ENCODE data around the gene TBC1D16. TPM values are rescaled to one million over a fixed set of nuclear protein-coding genes. Genes with fewer than 3 reads are reported as not detected.

Gene TBC1D16
- total and polyA plus RNA-seq, 10 of the 15 experiments (the other 5 are each of a cell fraction or from before 2014, with no cell fraction given) = 0.01 to 0.13 (median 0.06) TPM; not detected in 3

- no peak for TF ChIP-seq CEBPZ (IDR thresholded peaks at IDR 0.05; ENCODE audit: low read depth, low read length)
- TF ChIP-seq, protein P1, sequence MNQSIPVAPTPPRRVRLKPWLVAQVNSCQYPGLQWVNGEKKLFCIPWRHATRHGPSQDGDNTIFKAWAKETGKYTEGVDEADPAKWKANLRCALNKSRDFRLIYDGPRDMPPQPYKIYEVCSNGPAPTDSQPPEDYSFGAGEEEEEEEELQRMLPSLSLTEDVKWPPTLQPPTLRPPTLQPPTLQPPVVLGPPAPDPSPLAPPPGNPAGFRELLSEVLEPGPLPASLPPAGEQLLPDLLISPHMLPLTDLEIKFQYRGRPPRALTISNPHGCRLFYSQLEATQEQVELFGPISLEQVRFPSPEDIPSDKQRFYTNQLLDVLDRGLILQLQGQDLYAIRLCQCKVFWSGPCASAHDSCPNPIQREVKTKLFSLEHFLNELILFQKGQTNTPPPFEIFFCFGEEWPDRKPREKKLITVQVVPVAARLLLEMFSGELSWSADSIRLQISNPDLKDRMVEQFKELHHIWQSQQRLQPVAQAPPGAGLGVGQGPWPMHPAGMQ (IDR thresholded peaks at IDR 0.05; ENCODE audit: borderline replicate concordance) = no peak
Measured at GRCh38 chr17:79981090-79981489, 54.6 kb downstream of the TBC1D16 start (continued).

- ChIA-PET SMC1A (ENCODE audit: uncharacterized antibody, unreplicated experiment) (no interaction called here), CTCF (no interaction called here), POLR2A (no interaction called here), RAD21 (ENCODE audit: unreplicated experiment) (no interaction called here)
- ATAC-seq = no peak
- H3K9ac ChIP-seq (ENCODE audit: control insufficient read depth, insufficient read depth, low read length) = no peak overlapping the region
- H3K4me2 ChIP-seq (ENCODE audit: control insufficient read depth, insufficient read depth) = no peak overlapping the region
- peaks cover 1 to 6% of the 10 kb centered on the region in 2 experiments; a peak in 2 of 4 replicates for H3K27me3 ChIP-seq (replicated peaks in 1 of 2; ENCODE audit: control insufficient read depth in 2 of 2, insufficient read depth in 2 of 2, low read length in 1 of 2)
- BruUV-seq (replicated peaks) = no TSS peak
- H3K4me1 ChIP-seq (ENCODE audit: control insufficient read depth, insufficient read depth, low read length) = no peaks in the 10 kb centered on the region
- WGBS (ENCODE audit: insufficient coverage, insufficient replicate concordance, low lambda C conversion rate, missing lambda C conversion rate) = 48% methylated on average over 23 of the region's 23 CpGs
- DNase-seq (ENCODE audit: low read depth, low spot score) = no peak
- H3K27ac ChIP-seq (ENCODE audit: control insufficient read depth, insufficient read depth) = no peak overlapping the region
- in situ Hi-C loops (cut with MboI) = no loop called here
- FAIRE-seq = no peak
- intact Hi-C loops (cut with micrococcal nuclease; ENCODE audit: unreplicated experiment) = no loop called here
- no peak overlapping the region for H3K4me3 ChIP-seq
- H3K36me3 ChIP-seq (ENCODE audit: control insufficient read depth in 2 of 2, insufficient read depth in 2 of 2, low read length in 1 of 2) = no peaks in the 10 kb centered on the region
- H3K79me2 ChIP-seq (ENCODE audit: control insufficient read depth, insufficient read depth, low read length) = no peaks in the 10 kb centered on the region
- H4K20me1 ChIP-seq (ENCODE audit: control insufficient read depth, insufficient read depth) = no peaks in the 10 kb centered on the region
- H3K9me3 ChIP-seq (replicated peaks; ENCODE audit: control insufficient read depth, insufficient read depth, low read length) = no peaks in the 10 kb centered on the region
- no peak overlapping the region for H2AFZ ChIP-seq (ENCODE audit: control insufficient read depth, low read depth, low read length)
- TF ChIP-seq, protein P2, sequence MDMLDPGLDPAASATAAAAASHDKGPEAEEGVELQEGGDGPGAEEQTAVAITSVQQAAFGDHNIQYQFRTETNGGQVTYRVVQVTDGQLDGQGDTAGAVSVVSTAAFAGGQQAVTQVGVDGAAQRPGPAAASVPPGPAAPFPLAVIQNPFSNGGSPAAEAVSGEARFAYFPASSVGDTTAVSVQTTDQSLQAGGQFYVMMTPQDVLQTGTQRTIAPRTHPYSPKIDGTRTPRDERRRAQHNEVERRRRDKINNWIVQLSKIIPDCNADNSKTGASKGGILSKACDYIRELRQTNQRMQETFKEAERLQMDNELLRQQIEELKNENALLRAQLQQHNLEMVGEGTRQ (IDR thresholded peaks at IDR 0.05; ENCODE audit: borderline replicate concordance, low read depth, low read length) = no peak
- no peak for TF ChIP-seq HDAC2 (IDR thresholded peaks at IDR 0.05)
- TF ChIP-seq, protein P3, sequence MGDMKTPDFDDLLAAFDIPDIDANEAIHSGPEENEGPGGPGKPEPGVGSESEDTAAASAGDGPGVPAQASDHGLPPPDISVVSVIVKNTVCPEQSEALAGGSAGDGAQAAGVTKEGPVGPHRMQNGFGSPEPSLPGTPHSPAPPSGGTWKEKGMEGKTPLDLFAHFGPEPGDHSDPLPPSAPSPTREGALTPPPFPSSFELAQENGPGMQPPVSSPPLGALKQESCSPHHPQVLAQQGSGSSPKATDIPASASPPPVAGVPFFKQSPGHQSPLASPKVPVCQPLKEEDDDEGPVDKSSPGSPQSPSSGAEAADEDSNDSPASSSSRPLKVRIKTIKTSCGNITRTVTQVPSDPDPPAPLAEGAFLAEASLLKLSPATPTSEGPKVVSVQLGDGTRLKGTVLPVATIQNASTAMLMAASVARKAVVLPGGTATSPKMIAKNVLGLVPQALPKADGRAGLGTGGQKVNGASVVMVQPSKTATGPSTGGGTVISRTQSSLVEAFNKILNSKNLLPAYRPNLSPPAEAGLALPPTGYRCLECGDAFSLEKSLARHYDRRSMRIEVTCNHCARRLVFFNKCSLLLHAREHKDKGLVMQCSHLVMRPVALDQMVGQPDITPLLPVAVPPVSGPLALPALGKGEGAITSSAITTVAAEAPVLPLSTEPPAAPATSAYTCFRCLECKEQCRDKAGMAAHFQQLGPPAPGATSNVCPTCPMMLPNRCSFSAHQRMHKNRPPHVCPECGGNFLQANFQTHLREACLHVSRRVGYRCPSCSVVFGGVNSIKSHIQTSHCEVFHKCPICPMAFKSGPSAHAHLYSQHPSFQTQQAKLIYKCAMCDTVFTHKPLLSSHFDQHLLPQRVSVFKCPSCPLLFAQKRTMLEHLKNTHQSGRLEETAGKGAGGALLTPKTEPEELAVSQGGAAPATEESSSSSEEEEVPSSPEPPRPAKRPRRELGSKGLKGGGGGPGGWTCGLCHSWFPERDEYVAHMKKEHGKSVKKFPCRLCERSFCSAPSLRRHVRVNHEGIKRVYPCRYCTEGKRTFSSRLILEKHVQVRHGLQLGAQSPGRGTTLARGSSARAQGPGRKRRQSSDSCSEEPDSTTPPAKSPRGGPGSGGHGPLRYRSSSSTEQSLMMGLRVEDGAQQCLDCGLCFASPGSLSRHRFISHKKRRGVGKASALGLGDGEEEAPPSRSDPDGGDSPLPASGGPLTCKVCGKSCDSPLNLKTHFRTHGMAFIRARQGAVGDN (IDR thresholded peaks at IDR 0.05) = no peak
- TF ChIP-seq WRNIP1 (IDR thresholded peaks at IDR 0.05; ENCODE audit: borderline replicate concordance, low read depth, low read length) = no peak
- no peak for TF ChIP-seq HCFC1 (IDR thresholded peaks at IDR 0.05; ENCODE audit: low read length)
- TF ChIP-seq MTA3 (IDR thresholded peaks at IDR 0.05; ENCODE audit: borderline replicate concordance, low read length) = no peak
- TF ChIP-seq, protein P1 (IDR thresholded peaks at IDR 0.05; ENCODE audit: borderline replicate concordance) = no peak
Measured at GRCh38 chr17:79980246-79981043, 55.2 kb downstream of the TBC1D16 start.

Data from GM12878 (cell line).